Measurements from ENCODE around the gene CHST9. TPM values are rescaled to one million over a fixed set of nuclear protein-coding genes. Genes with fewer than 3 reads are reported as not detected.

CHST9 gene
- total and polyA plus RNA-seq, 9 of the 15 experiments (the other 6 are each of a cell fraction or from before 2014, with no cell fraction given) = not detected

GRCh38 chr18:27045342-27045741 is 139.8 kb downstream of the CHST9 start:
- TF ChIP-seq, protein P1, sequence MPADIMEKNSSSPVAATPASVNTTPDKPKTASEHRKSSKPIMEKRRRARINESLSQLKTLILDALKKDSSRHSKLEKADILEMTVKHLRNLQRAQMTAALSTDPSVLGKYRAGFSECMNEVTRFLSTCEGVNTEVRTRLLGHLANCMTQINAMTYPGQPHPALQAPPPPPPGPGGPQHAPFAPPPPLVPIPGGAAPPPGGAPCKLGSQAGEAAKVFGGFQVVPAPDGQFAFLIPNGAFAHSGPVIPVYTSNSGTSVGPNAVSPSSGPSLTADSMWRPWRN (IDR thresholded peaks at IDR 0.05; ENCODE audit: low read depth) = no peak
- no peak for TF ChIP-seq SETDB1 (IDR thresholded peaks at IDR 0.05; ENCODE audit: low read length)
- TF ChIP-seq ZNF316 (IDR thresholded peaks at IDR 0.05) = no peak; the same call in 1 of the 2 replicates
- Histone ChIP-seq H3K27me3 (ENCODE audit: control insufficient read depth in 2 of 2, insufficient read depth in 2 of 2, low read length in 2 of 2) (no peaks in the 10 kb centered on the region), H3K36me3 (ENCODE audit: control insufficient read depth, insufficient read depth, low read length) (no peaks in the 10 kb centered on the region), H3K9me1 (ENCODE audit: control insufficient read depth, insufficient read depth, low read length) (no peaks in the 10 kb centered on the region), H3K79me2 (ENCODE audit: control insufficient read depth, insufficient read depth, low read length) (no peaks in the 10 kb centered on the region), H2AFZ (ENCODE audit: low read depth, low read length) (no peak overlapping the region), H3K4me2 (ENCODE audit: insufficient read depth, low read length) (no peak overlapping the region), H3K27ac (ENCODE audit: extremely low read depth, low read depth, low read length) (no peak overlapping the region), H3K4me1 (replicated peaks in 1 of 2; ENCODE audit: control insufficient read depth in 2 of 2, insufficient read depth in 2 of 2, low read length in 2 of 2) (no peaks in the 10 kb centered on the region), H4K20me1 (replicated peaks; ENCODE audit: control insufficient read depth, insufficient read depth, low read length) (no peaks in the 10 kb centered on the region), H3K4me3 (no peak overlapping the region), H3K9ac (ENCODE audit: insufficient read depth in 1 of 2, low read depth in 2 of 2, low read length in 2 of 2) (no peak overlapping the region), H3K9me3 (replicated peaks; ENCODE audit: control insufficient read depth, insufficient read depth, low read depth, low read length) (no peaks in the 10 kb centered on the region; the same call in 1 of the 2 replicates)
- CTCF ChIA-PET (ENCODE audit: low intra/inter-chr PET ratio) = no interaction called here
- FAIRE-seq = no peak
- POLR2A ChIA-PET = no interaction called here
- intact Hi-C loops (cut with micrococcal nuclease) = no loop called here
- ATAC-seq = no peak
- 0% methylated on average over 3 of the region's 3 CpGs for WGBS (ENCODE audit: insufficient coverage, low coverage, missing lambda C conversion rate)
- BruUV-seq (replicated peaks) = no TSS peak
- DNase-seq (ENCODE audit: extremely low read depth in 1 of 4, low spot score in 3 of 4) = no peak
- in situ Hi-C loops (cut with MboI) = no loop called here

DNA sequence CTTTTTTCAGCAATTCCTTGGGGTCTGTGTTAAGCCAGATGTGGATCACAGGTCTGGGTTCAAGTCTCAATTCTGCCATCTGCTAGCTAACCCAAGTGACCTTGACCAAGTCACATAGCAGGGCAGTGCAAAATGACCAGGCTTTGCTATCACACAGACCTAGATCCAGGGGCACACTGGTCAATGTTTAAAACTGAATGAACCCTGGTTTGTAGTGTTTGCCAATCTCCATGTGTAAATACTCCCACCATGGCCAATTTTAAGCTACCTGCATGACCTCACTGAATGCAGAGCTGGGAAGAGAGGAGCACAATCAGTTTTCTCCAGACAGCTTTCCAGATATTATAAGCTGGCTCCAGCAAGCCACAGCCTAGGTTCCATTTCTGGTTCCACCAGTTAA is 142.9 kb downstream of the CHST9 start:
- FAIRE-seq (no peak), ATAC-seq (no peak), DNase-seq (ENCODE audit: extremely low read depth in 1 of 4, low spot score in 3 of 4) (no peak)
- intact Hi-C loops (cut with micrococcal nuclease) = no loop called here
- no peak overlapping the region for H3K4me3 ChIP-seq
- BruUV-seq (replicated peaks) = no TSS peak
- ChIA-PET POLR2A (no interaction called here), CTCF (ENCODE audit: low intra/inter-chr PET ratio) (no interaction called here)
- no peak overlapping the region for H3K27ac ChIP-seq (ENCODE audit: extremely low read depth, low read depth, low read length)
- no peaks in the 10 kb centered on the region for H3K36me3 ChIP-seq (ENCODE audit: control insufficient read depth, insufficient read depth, low read length)
- H3K9ac ChIP-seq (ENCODE audit: insufficient read depth in 1 of 2, low read depth in 2 of 2, low read length in 2 of 2) = no peak overlapping the region
- in situ Hi-C loops (cut with MboI) = no loop called here
- H3K79me2 ChIP-seq (ENCODE audit: control insufficient read depth, insufficient read depth, low read length) = no peaks in the 10 kb centered on the region
- H3K4me1 ChIP-seq (replicated peaks in 1 of 2; ENCODE audit: control insufficient read depth in 2 of 2, insufficient read depth in 2 of 2, low read length in 2 of 2) = no peaks in the 10 kb centered on the region
- H3K27me3 ChIP-seq (ENCODE audit: control insufficient read depth in 2 of 2, insufficient read depth in 2 of 2, low read length in 2 of 2) = no peaks in the 10 kb centered on the region
- H3K4me2 ChIP-seq (ENCODE audit: insufficient read depth, low read length) = no peak overlapping the region
- H4K20me1 ChIP-seq (replicated peaks; ENCODE audit: control insufficient read depth, insufficient read depth, low read length) = no peaks in the 10 kb centered on the region
- H3K9me1 ChIP-seq (ENCODE audit: control insufficient read depth, insufficient read depth, low read length) = no peaks in the 10 kb centered on the region
- no peak for TF ChIP-seq ZBTB7A (IDR thresholded peaks at IDR 0.05; ENCODE audit: borderline replicate concordance, control insufficient read depth, low read depth, low read length)
- no peak for TF ChIP-seq ZFP36 (IDR thresholded peaks at IDR 0.05; ENCODE audit: low read depth, low read length, partially characterized antibody)
- no peak for TF ChIP-seq SNRNP70 (optimal IDR thresholded peaks at IDR 0.05; ENCODE audit: low read depth, low read length)
- no peak for TF ChIP-seq SIN3A (IDR thresholded peaks at IDR 0.05; ENCODE audit: borderline replicate concordance in 2 of 2, control insufficient read depth in 1 of 2, low read depth in 2 of 2, low read length in 2 of 2)
- no peak for TF ChIP-seq SRSF9 (IDR thresholded peaks at IDR 0.05; ENCODE audit: borderline replicate concordance, low read depth, low read length)
- no peak overlapping the region for H2AFZ ChIP-seq (ENCODE audit: low read depth, low read length)
- no peaks in the 10 kb centered on the region; the same call in 1 of the 2 replicates for H3K9me3 ChIP-seq (replicated peaks; ENCODE audit: control insufficient read depth, insufficient read depth, low read depth, low read length)
